Tibial nerve (tissue), 4 donors: ENCODE data around the gene FGFR1OP2.

Experiments
- EP300 ChIP-seq, 2 donors: sonication (generic); formaldehyde crosslinking; IDR thresholded peaks; one replicate each; pipeline ENCODE4 v1.6.1; 2017; ENCODE audit warnings: antibody characterized with exemption in 2 of 2, mild to moderate bottlenecking in 1 of 2
- TF ChIP-seq, protein P1 (sequence below), 5 experiments: fragments of 200-600 bp in 3 of 5; fragments of 450-650 bp in 2 of 5; sonication (generic) in 3 of 5; IDR thresholded peaks; one replicate each; pipeline ENCODE4 v1.5.1; 2016 to 2019; ENCODE audit warnings: antibody characterized with exemption in 5 of 5, mild to moderate bottlenecking in 3 of 5, moderate library complexity in 2 of 5

DNA sequence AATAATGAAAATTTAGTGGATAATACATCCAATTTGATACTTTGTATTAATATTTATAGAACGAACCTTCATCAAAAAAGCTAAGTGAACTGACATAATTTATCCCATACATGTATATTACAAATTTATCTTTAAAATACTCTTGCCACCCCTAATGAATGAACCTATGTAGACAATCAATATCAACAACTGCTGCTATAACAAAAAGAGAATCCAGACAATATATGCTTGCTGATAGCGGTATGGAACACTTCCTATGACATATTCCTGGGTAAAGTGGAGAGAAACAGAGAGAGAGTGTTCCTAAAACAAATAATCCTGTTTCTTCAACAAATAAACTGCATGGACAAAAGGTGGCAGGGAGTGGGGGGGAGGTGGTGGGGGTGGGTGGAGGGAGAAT, 44.6 kb downstream of the FGFR1OP2 start:
- TF ChIP-seq, protein P1, sequence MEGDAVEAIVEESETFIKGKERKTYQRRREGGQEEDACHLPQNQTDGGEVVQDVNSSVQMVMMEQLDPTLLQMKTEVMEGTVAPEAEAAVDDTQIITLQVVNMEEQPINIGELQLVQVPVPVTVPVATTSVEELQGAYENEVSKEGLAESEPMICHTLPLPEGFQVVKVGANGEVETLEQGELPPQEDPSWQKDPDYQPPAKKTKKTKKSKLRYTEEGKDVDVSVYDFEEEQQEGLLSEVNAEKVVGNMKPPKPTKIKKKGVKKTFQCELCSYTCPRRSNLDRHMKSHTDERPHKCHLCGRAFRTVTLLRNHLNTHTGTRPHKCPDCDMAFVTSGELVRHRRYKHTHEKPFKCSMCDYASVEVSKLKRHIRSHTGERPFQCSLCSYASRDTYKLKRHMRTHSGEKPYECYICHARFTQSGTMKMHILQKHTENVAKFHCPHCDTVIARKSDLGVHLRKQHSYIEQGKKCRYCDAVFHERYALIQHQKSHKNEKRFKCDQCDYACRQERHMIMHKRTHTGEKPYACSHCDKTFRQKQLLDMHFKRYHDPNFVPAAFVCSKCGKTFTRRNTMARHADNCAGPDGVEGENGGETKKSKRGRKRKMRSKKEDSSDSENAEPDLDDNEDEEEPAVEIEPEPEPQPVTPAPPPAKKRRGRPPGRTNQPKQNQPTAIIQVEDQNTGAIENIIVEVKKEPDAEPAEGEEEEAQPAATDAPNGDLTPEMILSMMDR (IDR thresholded peaks at IDR 0.05) = no peak
- no peak for TF ChIP-seq EP300 (IDR thresholded peaks at IDR 0.05)
